HUES6 (cell line): ENCODE data around the gene BCL2L1.

ENCODE experiments used
- H3K27ac ChIP-seq: 2 replicates; pipeline ENCODE4 v1.7.0; 2013; ENCODE audit warnings: low read depth, mild to moderate bottlenecking, low read length, inconsistent platforms
- H3K27me3 ChIP-seq: 2 replicates; pipeline ENCODE4 v1.6.1; 2013; ENCODE audit warnings: low read length; ENCODE audit not compliant: control insufficient read depth, insufficient read depth
- H3K36me3 ChIP-seq: 2 replicates; pipeline ENCODE4 v1.6.1; 2013; ENCODE audit warnings: low read length; ENCODE audit not compliant: control insufficient read depth, insufficient read depth
- H3K4me1 ChIP-seq: 2 replicates; pipeline ENCODE4 v1.6.1; 2013; ENCODE audit warnings: low read length; ENCODE audit not compliant: control insufficient read depth, insufficient read depth
- H3K4me3 ChIP-seq: 2 replicates; pipeline ENCODE4 v1.5.1; 2013; ENCODE audit warnings: low read depth, low read length
- H3K9ac ChIP-seq: one replicate; pipeline ENCODE4 v1.6.1; 2013; ENCODE audit warnings: mild to moderate bottlenecking, low read length
- H3K9me3 ChIP-seq: 2 replicates; pipeline ENCODE4 v1.6.1; 2013; ENCODE audit warnings: low read depth, low read length; ENCODE audit not compliant: control insufficient read depth, insufficient read depth

Gene BCL2L1

GRCh38 chr20:31722257-31723068, at the start of gene BCL2L1:
TSS of gene BCL2L1 (minus strand) at chr20:31722868. CDS start at chr20:31722218, 650 bp downstream.
- H3K9ac ChIP-seq = peak within 1 kb of the TSS; percentile 92
- no peaks in the 10 kb centered on the region for H3K9me3 ChIP-seq
- H3K4me1 ChIP-seq = peaks cover 47% of the 10 kb centered on the region
- H3K4me3 ChIP-seq = peak within 1 kb of the TSS; percentile 75
- no peaks in the 10 kb centered on the region; the same call in 1 of the 2 replicates for H3K27me3 ChIP-seq
- peak within 1 kb of the TSS; percentile 98 for H3K27ac ChIP-seq
- peaks cover 19% of the 10 kb centered on the region for H3K36me3 ChIP-seq

- H3K9ac ChIP-seq = no peak overlapping the region
- no peaks in the 10 kb centered on the region for H3K27me3 ChIP-seq
- H3K36me3 ChIP-seq = peaks cover 88% of the 10 kb centered on the region
- no peak overlapping the region for H3K4me3 ChIP-seq
- no peaks in the 10 kb centered on the region for H3K9me3 ChIP-seq
- no peaks in the 10 kb centered on the region for H3K4me1 ChIP-seq
- no peak overlapping the region for H3K27ac ChIP-seq
Measured at GRCh38 chr20:31770243-31770642, 47.6 kb upstream of the BCL2L1 start.

- Histone ChIP-seq H3K9ac (no peak overlapping the region), H3K36me3 (peaks cover 91% of the 10 kb centered on the region), H3K27me3 (no peaks in the 10 kb centered on the region), H3K27ac (no peak overlapping the region), H3K9me3 (no peaks in the 10 kb centered on the region), H3K4me1 (no peaks in the 10 kb centered on the region), H3K4me3 (no peak overlapping the region)
Measured at GRCh38 chr20:31769681-31770080, 47.0 kb upstream of the BCL2L1 start.

- H3K36me3 ChIP-seq = peaks cover 85% of the 10 kb centered on the region
Measured at GRCh38 chr20:31767805-31768204, 45.1 kb upstream of the BCL2L1 start.

GRCh38 chr20:31764641-31765305, 42.1 kb upstream of the BCL2L1 start:
- Histone ChIP-seq H3K27me3 (no peaks in the 10 kb centered on the region), H3K9me3 (no peaks in the 10 kb centered on the region), H3K36me3 (peaks cover 78% of the 10 kb centered on the region), H3K9ac (no peak overlapping the region), H3K4me3 (no peak overlapping the region), H3K27ac (no peak overlapping the region), H3K4me1 (no peaks in the 10 kb centered on the region)

More at GRCh38 chr20:31767805-31768204, 45.1 kb upstream of the BCL2L1 start:
- Histone ChIP-seq H3K4me3 (no peak overlapping the region), H3K27ac (no peak overlapping the region), H3K9ac (no peak overlapping the region), H3K9me3 (no peaks in the 10 kb centered on the region), H3K4me1 (no peaks in the 10 kb centered on the region), H3K27me3 (no peaks in the 10 kb centered on the region)

GRCh38 chr20:31760519-31761240, 38.0 kb upstream of the BCL2L1 start:
- Histone ChIP-seq H3K36me3 (peaks cover 73% of the 10 kb centered on the region), H3K4me3 (no peak overlapping the region), H3K27ac (no peak overlapping the region), H3K4me1 (no peaks in the 10 kb centered on the region), H3K27me3 (no peaks in the 10 kb centered on the region), H3K9ac (no peak overlapping the region), H3K9me3 (no peaks in the 10 kb centered on the region)

- Histone ChIP-seq H3K27ac (no peak overlapping the region), H3K9me3 (no peaks in the 10 kb centered on the region), H3K4me3 (no peak overlapping the region), H3K27me3 (no peaks in the 10 kb centered on the region), H3K36me3 (peaks cover 66% of the 10 kb centered on the region), H3K9ac (no peak overlapping the region), H3K4me1 (no peaks in the 10 kb centered on the region)
Measured at GRCh38 chr20:31759836-31760518, 37.3 kb upstream of the BCL2L1 start.

GRCh38 chr20:31758991-31759390, 36.3 kb upstream of the BCL2L1 start:
- Histone ChIP-seq H3K27ac (no peak overlapping the region), H3K4me1 (no peaks in the 10 kb centered on the region), H3K36me3 (peaks cover 56% of the 10 kb centered on the region), H3K4me3 (no peak overlapping the region), H3K27me3 (no peaks in the 10 kb centered on the region), H3K9ac (no peak overlapping the region), H3K9me3 (no peaks in the 10 kb centered on the region)

- H3K9me3 ChIP-seq = no peaks in the 10 kb centered on the region
- no peaks in the 10 kb centered on the region for H3K27me3 ChIP-seq
- no peak overlapping the region for H3K4me3 ChIP-seq
- no peak overlapping the region for H3K9ac ChIP-seq
- H3K4me1 ChIP-seq = no peaks in the 10 kb centered on the region
- peaks cover 54% of the 10 kb centered on the region for H3K36me3 ChIP-seq
- no peak overlapping the region for H3K27ac ChIP-seq
Measured at GRCh38 chr20:31758521-31758920, 35.9 kb upstream of the BCL2L1 start.

- peaks cover 60% of the 10 kb centered on the region for H3K36me3 ChIP-seq
- H3K27ac ChIP-seq = no peak overlapping the region
- no peaks in the 10 kb centered on the region for H3K4me1 ChIP-seq
- H3K27me3 ChIP-seq = no peaks in the 10 kb centered on the region
- H3K4me3 ChIP-seq = no peak overlapping the region
- H3K9ac ChIP-seq = no peak overlapping the region
- no peaks in the 10 kb centered on the region for H3K9me3 ChIP-seq
Measured at GRCh38 chr20:31757254-31757653, 34.6 kb upstream of the BCL2L1 start.
